GM19467 (cell line): ENCODE measurements around the gene AGL.
"Not testable (repeated sequence)": the region's sequence is repeated elsewhere in the genome, so short reads cannot be mapped to it uniquely, and the experiment has no call there.

ENCODE experiments used
- ATAC-seq: cut with Tn5 transposase; IDR thresholded peaks from one replicate; pipeline ENCODE4 v1.9.1; 2021; ENCODE audit warnings: mild to moderate bottlenecking, moderate library complexity; ENCODE audit not compliant: unreplicated experiment

The AGL gene

GRCh38 chr1:99850459-99851291 lies 514 bp downstream of the AGL start:
- peak; percentile 6 for ATAC-seq

DNA sequence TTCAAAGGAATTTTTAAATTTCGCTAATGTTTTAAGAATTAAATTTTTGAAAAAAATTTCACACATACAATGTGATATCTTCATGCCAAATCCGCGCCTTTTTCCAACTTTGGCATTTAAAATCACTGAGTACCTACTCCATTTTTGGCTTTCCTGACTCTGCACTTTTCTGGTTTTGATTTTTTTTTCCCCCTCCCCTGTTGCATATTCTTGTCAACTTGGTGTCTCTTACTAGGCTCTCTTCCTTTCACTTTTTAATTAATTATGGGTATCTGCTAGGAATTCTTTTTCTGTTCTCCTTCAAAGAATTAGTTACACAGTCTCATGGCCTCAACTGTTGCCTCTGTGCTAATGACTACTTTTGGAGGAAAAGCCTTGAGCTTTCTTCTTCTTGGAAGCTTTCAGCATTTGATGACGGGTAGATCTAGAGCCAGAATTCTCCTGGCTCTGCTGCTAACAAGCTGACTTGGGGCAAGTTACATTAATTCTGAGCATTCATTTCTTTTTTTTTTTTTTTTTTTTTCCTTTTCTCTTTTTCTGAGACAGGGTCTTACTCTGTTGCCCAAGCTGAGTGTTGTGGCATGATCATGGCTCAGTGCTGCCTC lies 1.8 kb downstream of the AGL start:
- no peak for ATAC-seq

DNA sequence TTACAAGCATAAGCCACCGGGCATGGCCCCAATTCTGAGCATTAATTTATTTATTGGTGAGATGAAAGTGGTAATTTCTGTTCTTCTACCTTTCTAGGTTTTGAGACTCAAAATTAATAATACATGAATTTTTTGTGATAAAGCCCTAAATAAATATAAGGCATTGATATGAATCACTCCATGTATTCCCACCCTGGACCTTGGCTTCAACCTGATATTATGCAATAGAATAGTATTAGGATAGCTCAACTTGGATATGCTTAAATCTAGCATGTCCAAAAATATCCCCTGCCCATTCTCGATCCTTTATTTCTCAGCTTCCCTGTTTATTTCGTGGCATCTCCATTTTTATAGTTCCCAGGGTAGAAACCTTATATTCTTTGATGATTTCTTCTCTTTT lies 2.5 kb downstream of the AGL start:
- ATAC-seq, result no peak

DNA sequence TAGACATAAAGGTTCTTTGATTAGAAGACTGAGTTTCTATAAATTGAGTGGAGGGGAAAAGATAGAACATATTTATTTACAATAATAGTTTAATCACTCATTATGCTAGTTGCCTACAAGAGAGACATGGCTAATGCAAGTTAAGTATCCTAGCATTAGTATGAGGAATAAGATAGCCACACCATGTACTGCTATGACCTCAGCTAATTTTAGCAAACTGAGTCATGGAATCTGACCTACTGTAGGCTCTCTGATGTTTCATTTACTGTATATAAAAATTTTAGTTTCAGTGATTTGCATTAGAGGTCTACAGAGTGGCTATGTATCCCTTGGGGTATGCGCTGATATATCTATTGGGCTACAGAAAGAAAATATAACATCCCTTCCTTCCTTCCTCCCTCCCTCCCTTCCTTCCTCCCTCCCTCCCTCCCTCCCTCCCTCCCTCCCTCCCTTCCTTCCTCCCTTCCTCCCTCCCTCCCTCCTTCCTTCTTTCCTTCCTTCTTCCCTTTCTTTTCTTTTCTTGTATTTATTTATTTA lies 5.8 kb downstream of the AGL start:
- no peak for ATAC-seq

- not testable (repeated sequence) for ATAC-seq
These were observed 6.9 kb downstream of the AGL start for GRCh38 chr1:99857041-99857440.

GRCh38 chr1:99858286-99858685 lies 8.1 kb downstream of the AGL start:
- ATAC-seq, result no peak

GRCh38 chr1:99858881-99859280 lies 8.7 kb downstream of the AGL start:
- ATAC-seq, result no peak

- no peak for ATAC-seq
These were observed 10.5 kb downstream of the AGL start for GRCh38 chr1:99860703-99861102.

- no peak for ATAC-seq
These were observed 17.5 kb downstream of the AGL start for GRCh38 chr1:99867682-99868081.

DNA sequence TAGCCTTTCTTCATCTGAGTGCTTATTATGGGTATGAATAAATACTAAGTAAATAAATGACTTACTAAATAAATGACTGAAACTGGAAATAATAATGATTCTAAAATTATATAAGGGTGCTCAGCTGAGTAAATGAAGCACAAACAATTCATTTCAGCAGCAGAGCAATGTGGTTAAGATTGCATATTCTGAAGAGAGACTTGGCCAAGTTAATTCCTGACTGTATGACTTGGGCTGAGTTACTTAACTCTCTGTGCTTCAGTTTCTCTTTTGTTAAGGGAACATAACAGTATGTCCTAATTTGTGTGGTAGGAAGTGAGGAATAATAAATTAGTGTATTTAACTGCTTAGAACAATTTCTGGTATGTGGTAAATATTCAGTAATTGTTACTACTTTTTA lies 19.1 kb downstream of the AGL start:
- ATAC-seq, result no peak

DNA sequence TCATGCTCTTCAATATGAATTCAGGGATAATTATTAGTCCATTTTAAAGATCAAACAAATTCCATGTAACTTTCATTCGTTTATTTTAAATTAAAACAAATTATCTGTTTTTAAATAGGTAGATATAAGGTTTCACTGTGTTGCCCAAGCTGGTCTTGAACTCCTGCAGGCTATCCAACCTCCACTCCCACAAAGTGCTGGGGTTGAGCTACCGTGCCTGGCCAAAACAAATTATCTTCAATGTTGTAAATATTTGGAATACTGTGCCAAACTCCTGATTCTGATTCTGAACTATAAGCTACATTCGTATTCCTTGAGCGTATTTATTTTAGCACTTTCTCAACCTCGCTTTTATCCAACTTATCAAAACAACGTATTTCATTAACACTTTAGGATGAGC lies 19.6 kb downstream of the AGL start:
- no peak for ATAC-seq

DNA sequence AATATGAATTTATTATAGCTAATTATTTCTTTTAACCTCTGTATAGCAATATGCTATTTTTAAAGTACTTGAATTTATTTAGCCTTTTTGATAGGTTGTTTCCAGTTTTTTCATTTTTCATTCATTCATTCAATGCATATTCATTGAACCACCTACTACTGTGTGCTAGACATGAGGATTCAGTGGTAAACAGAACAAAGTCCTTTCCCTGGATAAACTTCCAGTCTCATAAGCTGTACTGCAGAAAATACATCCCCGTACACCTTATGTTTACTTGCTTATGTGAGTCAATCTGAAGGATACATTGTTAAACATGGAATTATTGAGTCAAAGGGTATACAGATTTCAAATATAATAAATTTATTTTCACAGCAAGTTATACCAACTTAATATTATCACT lies 21.9 kb downstream of the AGL start:
- ATAC-seq, result no peak

- ATAC-seq, result no peak
These were observed 27.4 kb downstream of the AGL start for GRCh38 chr1:99877568-99877967.

DNA sequence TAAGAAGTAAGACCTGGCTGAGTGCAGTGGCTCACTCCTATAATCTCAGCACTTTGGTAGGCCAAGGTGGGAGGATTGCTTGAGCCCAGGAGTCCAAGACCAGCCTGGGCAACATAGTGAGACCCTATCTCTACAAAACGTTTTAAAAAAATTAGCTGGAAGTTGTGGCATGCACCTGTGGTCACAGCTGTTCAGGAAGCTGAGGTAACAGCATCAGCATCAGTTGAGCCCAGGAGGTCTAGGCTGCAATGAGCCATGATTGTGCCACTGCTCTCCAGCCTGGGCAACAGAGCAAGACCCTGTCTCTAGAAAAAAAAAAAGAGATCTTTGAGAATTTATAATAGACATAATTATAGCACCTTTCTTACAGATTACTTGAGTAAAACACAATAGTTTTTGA lies 36.0 kb downstream of the AGL start:
- no peak for ATAC-seq

GRCh38 chr1:99886841-99887240 lies 36.7 kb downstream of the AGL start:
- no peak for ATAC-seq

- no peak for ATAC-seq
These were observed 37.7 kb downstream of the AGL start for GRCh38 chr1:99887890-99888289.

- ATAC-seq, result no peak
These were observed 41.8 kb downstream of the AGL start for GRCh38 chr1:99891997-99892396.

DNA sequence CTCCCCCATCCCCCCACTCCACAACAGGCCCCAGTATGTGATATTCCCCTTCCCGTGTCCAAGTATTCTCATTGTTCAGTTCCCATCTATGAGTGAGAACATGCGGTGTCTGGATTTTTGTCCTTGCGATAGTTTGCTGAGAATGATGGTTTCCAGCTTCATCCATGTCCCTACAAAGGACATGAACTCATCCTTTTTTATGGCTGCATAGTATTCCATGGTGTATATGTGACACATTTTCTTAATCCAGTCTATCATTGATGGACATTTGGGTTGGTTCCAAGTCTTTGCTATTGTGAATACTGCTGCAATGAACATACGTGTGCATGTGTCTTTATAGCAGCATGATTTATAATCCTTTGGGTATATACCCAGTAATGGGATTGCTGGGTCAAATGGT lies 53.1 kb downstream of the AGL start:
- not testable (repeated sequence) for ATAC-seq

DNA sequence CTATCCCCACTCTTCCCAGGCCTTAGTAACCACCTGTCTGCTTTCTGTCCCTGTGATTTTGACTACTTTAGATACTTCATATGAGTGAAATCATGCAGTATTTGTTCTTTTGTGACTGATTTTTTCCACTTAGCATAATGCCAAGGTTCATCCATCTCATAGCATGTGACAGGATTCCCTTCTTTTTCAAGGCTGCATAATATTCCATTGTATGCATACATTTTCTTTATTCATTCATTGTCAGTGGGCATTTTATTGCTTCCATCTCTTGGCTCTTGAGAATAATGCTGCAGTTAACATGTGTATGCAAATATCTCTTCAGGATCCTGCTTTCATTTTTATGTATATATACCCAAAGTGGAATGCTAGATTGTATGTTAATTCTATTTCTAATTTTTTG lies 56.4 kb downstream of the AGL start:
- ATAC-seq, result no peak

DNA sequence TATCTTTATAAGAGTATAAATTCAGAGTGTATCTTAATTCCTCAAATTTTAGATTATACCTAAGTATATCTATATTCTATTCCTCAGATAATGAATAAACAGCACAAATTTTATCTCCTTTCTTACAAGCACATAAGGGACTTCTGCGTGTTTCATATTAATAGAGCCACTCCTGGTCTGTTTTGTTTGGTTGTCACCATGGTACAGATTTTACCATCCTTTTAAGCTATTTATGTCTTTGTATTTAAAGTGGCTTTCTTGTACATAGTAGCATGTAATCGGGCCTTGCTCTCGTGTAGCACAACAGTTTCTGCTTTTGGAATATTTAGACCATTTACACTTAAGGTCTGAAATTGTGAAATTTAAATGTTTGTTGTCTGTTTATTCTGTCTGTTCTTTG lies 67.1 kb downstream of the AGL start:
- no peak for ATAC-seq

GRCh38 chr1:99919220-99919619 lies 69.1 kb downstream of the AGL start:
- ATAC-seq, result no peak

DNA sequence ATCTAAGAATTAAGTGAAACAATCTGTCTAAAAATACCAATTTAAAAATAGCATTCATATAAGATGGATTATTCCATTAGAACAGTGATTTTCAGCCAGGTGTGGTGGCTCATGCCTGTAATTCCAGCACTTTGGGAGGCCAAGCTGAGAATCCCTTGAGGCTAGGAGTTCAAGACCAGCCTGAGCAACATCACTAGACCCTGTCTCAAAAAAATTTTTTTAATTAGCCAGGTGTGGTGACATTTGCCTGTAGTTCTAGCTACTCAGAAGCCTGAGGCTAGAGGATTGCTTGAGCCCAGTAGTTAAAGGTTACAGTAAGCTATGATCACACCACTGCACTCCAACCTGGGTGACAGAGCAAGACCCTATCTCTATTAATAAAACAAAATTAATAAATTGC lies 84.6 kb downstream of the AGL start:
- ATAC-seq, result no peak
